WTC11 (cell line): ENCODE measurements around the gene INPP4B. TPM values are rescaled to one million over a fixed set of nuclear protein-coding genes. Genes with fewer than 3 reads are reported as not detected.

Experiments used
- ATAC-seq: fragments of 200-7000 bp; cut with Tn5 transposase; 2 replicates; pipeline ENCODE4 v1.10.0; 2021; ENCODE audit warnings: mild to moderate bottlenecking, moderate library complexity
- CTCF ChIA-PET: fragments of 300-600 bp; sonication (Branson Sonifier 250); formaldehyde crosslinking; loops from one replicate; lab custom pipeline; 2021; ENCODE audit warnings: antibody characterized with exemption; lab: Charles Lee
- POLR2A ChIA-PET: fragments of 350-600 bp; sonication (Branson Sonifier 250); formaldehyde crosslinking; loops from one replicate; lab custom pipeline; 2021; ENCODE audit warnings: antibody characterized with exemption; lab: Charles Lee
- DNase-seq: peaks from one replicate; pipeline ENCODE4 v3.0.0; 2021; ENCODE audit warnings: low spot score
- H3K27ac Mint-ChIP-seq: 2 replicates; pipeline ENCODE4 v1.8.0; 2021; ENCODE audit warnings: mixed read lengths
- H3K27me3 Mint-ChIP-seq: 2 replicates; pipeline ENCODE4 v1.8.0; 2021; ENCODE audit warnings: low read depth, mild to moderate bottlenecking, moderate library complexity, mixed read lengths
- H3K36me3 Mint-ChIP-seq: 2 replicates; pipeline ENCODE4 v1.8.0; 2021; ENCODE audit warnings: mixed read lengths
- H3K4me1 Mint-ChIP-seq: 2 replicates; pipeline ENCODE4 v1.8.0; 2022; ENCODE audit warnings: mixed read lengths
- H3K4me3 Mint-ChIP-seq: 2 replicates; pipeline ENCODE4 v1.8.0; 2021; ENCODE audit warnings: mild to moderate bottlenecking, moderate library complexity, mixed read lengths
- H3K9me3 Mint-ChIP-seq: 2 replicates; pipeline ENCODE4 v1.8.0; 2021; ENCODE audit warnings: mixed read lengths
- AFF4 ChIP-seq: sonication (generic); formaldehyde crosslinking; IDR thresholded peaks from 2 replicates; pipeline ENCODE4 v1.8.1; 2023; ENCODE audit warnings: mild to moderate bottlenecking, missing genetic modification reagents, borderline replicate concordance
- ATF1 ChIP-seq: sonication (generic); formaldehyde crosslinking; IDR thresholded peaks from 2 replicates; pipeline ENCODE4 v1.8.1; 2023; ENCODE audit warnings: mild to moderate bottlenecking, moderate library complexity, missing genetic modification reagents
- ATF3 ChIP-seq: sonication (generic); formaldehyde crosslinking; conservative IDR thresholded peaks from 2 replicates; pipeline ENCODE4 v1.8.1; 2022; ENCODE audit warnings: mild to moderate bottlenecking, missing genetic modification reagents
- EMX1 ChIP-seq: fragments of 250-450 bp; sonication (Bioruptor Pico); IDR thresholded peaks from 2 replicates; pipeline ENCODE4 v1.8.0; 2021; ENCODE audit warnings: mild to moderate bottlenecking
- ERG ChIP-seq: fragments of 250-450 bp; sonication (Bioruptor Pico); IDR thresholded peaks from 2 replicates; pipeline ENCODE4 v1.8.0; 2021; ENCODE audit warnings: mild to moderate bottlenecking
- FOXP1 ChIP-seq: sonication (generic); formaldehyde crosslinking; IDR thresholded peaks from 2 replicates; pipeline ENCODE4 v1.8.0; 2022; ENCODE audit warnings: missing genetic modification reagents, mild to moderate bottlenecking, moderate library complexity, borderline replicate concordance
- MAX ChIP-seq: sonication (generic); formaldehyde crosslinking; IDR thresholded peaks from 2 replicates; pipeline ENCODE4 v1.8.0; 2022; ENCODE audit warnings: mild to moderate bottlenecking, missing genetic modification reagents
- MLX ChIP-seq: sonication (generic); formaldehyde crosslinking; IDR thresholded peaks from 2 replicates; pipeline ENCODE4 v1.8.1; 2023; ENCODE audit warnings: mild to moderate bottlenecking, missing genetic modification reagents, moderate library complexity
- NFE2L1 ChIP-seq: sonication (generic); formaldehyde crosslinking; IDR thresholded peaks from 2 replicates; pipeline ENCODE4 v1.8.1; 2023; ENCODE audit warnings: missing genetic modification reagents
- PREB ChIP-seq: sonication (generic); formaldehyde crosslinking; IDR thresholded peaks from 2 replicates; pipeline ENCODE4 v1.8.1; 2022; ENCODE audit warnings: mild to moderate bottlenecking, missing genetic modification reagents, moderate library complexity, borderline replicate concordance
- SMAD3 ChIP-seq: sonication (generic); formaldehyde crosslinking; IDR thresholded peaks from 2 replicates; pipeline ENCODE4 v1.8.0; 2022; ENCODE audit warnings: missing genetic modification reagents, mild to moderate bottlenecking, borderline replicate concordance
- ZNF121 ChIP-seq: sonication (generic); formaldehyde crosslinking; IDR thresholded peaks from 2 replicates; pipeline ENCODE4 v1.8.0; 2023; ENCODE audit warnings: missing genetic modification reagents
- ZNF396 ChIP-seq: fragments of 250-450 bp; sonication (Bioruptor Pico); IDR thresholded peaks from 2 replicates; pipeline ENCODE4 v1.8.0; 2021; ENCODE audit warnings: mild to moderate bottlenecking, moderate library complexity, borderline replicate concordance
- ZNF425 ChIP-seq: fragments of 250-450 bp; sonication (Bioruptor Pico); conservative IDR thresholded peaks from 2 replicates; pipeline ENCODE4 v1.9.0; 2021; ENCODE audit warnings: mild to moderate bottlenecking
- total RNA-seq: library from RNA; stranded (reverse); gene quantifications from 3 replicates; pipeline ENCODE4 v1.2.3, GENCODE V29; 2021

INPP4B gene
- total RNA-seq, 1 experiment from 2014 or later, result 0.92 TPM

- ATAC-seq (no peak), DNase-seq (no peak)
- H3K36me3 Mint-ChIP-seq, result no peaks in the 10 kb centered on the region
- POLR2A ChIA-PET, result no interaction called here
- no peak for TF ChIP-seq ATF3
- TF ChIP-seq AFF4, result no peak
- no peak for TF ChIP-seq FOXP1 (CRISPR knock-in tag)
- no peak for TF ChIP-seq ATF1 (CRISPR knock-in tag)
- TF ChIP-seq EMX1 (CRISPR knock-in tag), result no peak
- TF ChIP-seq MAX, result no peak
- no peak for TF ChIP-seq ERG (CRISPR knock-in tag)
- no peak for TF ChIP-seq SMAD3 (CRISPR knock-in tag)
- TF ChIP-seq ZNF425, result no peak
- no peak for TF ChIP-seq PREB (CRISPR knock-in tag)
- H3K27me3 Mint-ChIP-seq, result no peaks in the 10 kb centered on the region
- no peaks in the 10 kb centered on the region for H3K9me3 Mint-ChIP-seq
- peaks cover 3% of the 10 kb centered on the region; the same call in 1 of the 2 replicates for H3K4me1 Mint-ChIP-seq
- no peak overlapping the region for H3K27ac Mint-ChIP-seq
- no peak overlapping the region for H3K4me3 Mint-ChIP-seq
- CTCF ChIA-PET, result no interaction called here
These were observed 685.0 kb downstream of the INPP4B start for GRCh38 chr4:142161086-142161485.

- TF ChIP-seq MLX (CRISPR knock-in tag) (no peak), NFE2L1 (CRISPR knock-in tag) (no peak), ZNF121 (CRISPR knock-in tag) (no peak), ZNF396 (CRISPR knock-in tag) (no peak)
- CTCF ChIA-PET, result interaction anchor here (1.0 kb wide), 1 partner anchor 101 kb away, joined by 3 read pairs; no protein-coding TSS in a partner anchor
- DNase-seq (no peak), ATAC-seq (no peak)
- Mint-ChIP-seq H3K9me3 (no peaks in the 10 kb centered on the region), H3K27ac (no peak overlapping the region), H3K4me3 (no peak overlapping the region), H3K36me3 (no peaks in the 10 kb centered on the region), H3K27me3 (no peaks in the 10 kb centered on the region), H3K4me1 (peaks cover 3% of the 10 kb centered on the region; the same call in 1 of the 2 replicates)
- POLR2A ChIA-PET, result no interaction called here
These were observed 685.6 kb downstream of the INPP4B start for GRCh38 chr4:142160509-142160908.
